GM12878 (cell line): ENCODE data around the gene CLNK.

ENCODE experiments used
- CTCF ChIP-seq, 3 experiments: IDR thresholded peaks in 2 of 3; conservative IDR thresholded peaks in 1 of 3; 2 replicates each; pipeline ENCODE4 v1.5.1; 2011; ENCODE audit warnings: low read depth in 3 of 3, low read length in 3 of 3, mild to moderate bottlenecking in 3 of 3, control low read depth in 2 of 3, moderate library complexity in 2 of 3, inconsistent platforms in 1 of 3, mixed read lengths in 1 of 3; ENCODE audit not compliant: control insufficient read depth in 2 of 3, insufficient read depth in 1 of 3; ENCODE audit errors: extremely low read depth in 1 of 3
- EZH2 ChIP-seq: IDR thresholded peaks from 2 replicates; pipeline ENCODE4 v1.6.1; 2012; ENCODE audit warnings: low read depth, mild to moderate bottlenecking, control low read depth, inconsistent platforms, low read length, borderline replicate concordance; ENCODE audit not compliant: control insufficient read depth
- HCFC1 ChIP-seq: fragments of 150-350 bp; IDR thresholded peaks from 2 replicates; pipeline ENCODE4 v1.6.1; 2014; ENCODE audit warnings: low read length
- HDAC6 ChIP-seq: fragments of 200-600 bp; sonication (generic); IDR thresholded peaks from one replicate; pipeline ENCODE4 v1.8.0; 2017; ENCODE audit warnings: antibody characterized with exemption; ENCODE audit not compliant: unreplicated experiment
- MEF2A ChIP-seq: IDR thresholded peaks from 2 replicates; pipeline ENCODE4 v1.6.1; 2011; ENCODE audit warnings: low read depth, mild to moderate bottlenecking, low read length, moderate library complexity; ENCODE audit not compliant: insufficient read depth
- POLR2AphosphoS2 ChIP-seq: IDR thresholded peaks from 2 replicates; pipeline ENCODE4 v1.6.1; 2011; ENCODE audit warnings: low read depth, mild to moderate bottlenecking, low read length, improper control_type of control experiment, moderate library complexity
- POLR2AphosphoS5 ChIP-seq: IDR thresholded peaks from 2 replicates; pipeline ENCODE4 v1.6.1; 2011; ENCODE audit warnings: mild to moderate bottlenecking, low read length, inconsistent platforms
- RFX5 ChIP-seq: IDR thresholded peaks from 2 replicates; pipeline ENCODE4 v1.6.1; 2011; ENCODE audit warnings: low read depth, low read length, improper control_type of control experiment
- SIN3A ChIP-seq: IDR thresholded peaks from 2 replicates; pipeline ENCODE4 v1.6.1; 2012; ENCODE audit warnings: low read depth, low read length, improper control_type of control experiment
- SP1 ChIP-seq: IDR thresholded peaks from one replicate; pipeline ENCODE4 v1.6.1; 2011; ENCODE audit warnings: low read depth, low read length
- SREBF1 ChIP-seq: IDR thresholded peaks from 2 replicates; pipeline ENCODE4 v1.6.1; 2012; ENCODE audit warnings: mild to moderate bottlenecking, low read length

- TF ChIP-seq SP1 (no peak), POLR2AphosphoS2 (no peak), HDAC6 (no peak), SIN3A (no peak), MEF2A (no peak), SREBF1 (no peak), EZH2 (no peak), POLR2AphosphoS5 (no peak), HCFC1 (no peak), RFX5 (no peak), CTCF (IDR thresholded peaks at IDR 0.05 in 2 of 3, conservative IDR thresholded peaks at IDR 0.05 in 1 of 3; ENCODE audit: control insufficient read depth in 2 of 3, extremely low read depth in 1 of 3, insufficient read depth in 1 of 3, low read depth in 3 of 3, low read length in 3 of 3) (no peak)
These were observed 12.2 kb downstream of the CLNK start for GRCh38 chr4:10672379-10672778.
